Nephron progenitor cell (in vitro differentiated cells): ENCODE results near the gene ERVW-1.

Source experiments
- DNase-seq: peaks from one replicate; pipeline ENCODE4 v3.0.0; 2021
- H3K27ac Mint-ChIP-seq: 2 replicates; pipeline ENCODE4 v1.8.0; 2021; ENCODE audit warnings: mild to moderate bottlenecking, moderate library complexity, mixed read lengths
- H3K27me3 Mint-ChIP-seq: 2 replicates; pipeline ENCODE4 v1.8.0; 2021; ENCODE audit warnings: mild to moderate bottlenecking, low read depth, mixed read lengths; ENCODE audit not compliant: poor library complexity
- H3K36me3 Mint-ChIP-seq: 2 replicates; pipeline ENCODE4 v1.8.0; 2021; ENCODE audit warnings: low read depth, mixed read lengths
- H3K4me1 Mint-ChIP-seq: 2 replicates; pipeline ENCODE4 v1.8.0; 2021; ENCODE audit warnings: mixed read lengths
- H3K4me3 Mint-ChIP-seq: 2 replicates; pipeline ENCODE4 v1.8.0; 2021; ENCODE audit warnings: mild to moderate bottlenecking, moderate library complexity, mixed read lengths
- H3K9me3 Mint-ChIP-seq: 2 replicates; pipeline ENCODE4 v1.8.0; 2021; ENCODE audit warnings: mild to moderate bottlenecking, moderate library complexity, mixed read lengths
- CTCF ChIP-seq: fragments of 200-600 bp; sonication (generic); IDR thresholded peaks from 2 replicates; pipeline ENCODE4 v1.5.0; 2021; ENCODE audit warnings: antibody characterized with exemption

The ERVW-1 gene

GRCh38 chr7:92425311-92425947, 52.3 kb downstream of the ERVW-1 start:
- Mint-ChIP-seq H3K27ac (no peak overlapping the region), H3K4me3 (no peak overlapping the region), H3K4me1 (peaks cover 24% of the 10 kb centered on the region), H3K36me3 (no peaks in the 10 kb centered on the region), H3K9me3 (no peaks in the 10 kb centered on the region), H3K27me3 (peaks cover 2% of the 10 kb centered on the region)
- no peak for TF ChIP-seq CTCF
- peak; percentile 24 for DNase-seq

GRCh38 chr7:92423710-92424131, 54.0 kb downstream of the ERVW-1 start:
- Mint-ChIP-seq H3K36me3 (no peaks in the 10 kb centered on the region), H3K27me3 (peaks cover 6% of the 10 kb centered on the region), H3K9me3 (no peaks in the 10 kb centered on the region), H3K27ac (no peak overlapping the region), H3K4me1 (peaks cover 24% of the 10 kb centered on the region), H3K4me3 (peak overlapping the region; percentile 68)
- TF ChIP-seq CTCF = no peak
- DNase-seq = no peak

- H3K27ac Mint-ChIP-seq = no peak overlapping the region
These were observed 54.8 kb downstream of the ERVW-1 start for GRCh38 chr7:92422926-92423325.

GRCh38 chr7:92421676-92422435, 55.9 kb downstream of the ERVW-1 start:
- Mint-ChIP-seq H3K36me3 (no peaks in the 10 kb centered on the region), H3K27me3 (peaks cover 4% of the 10 kb centered on the region), H3K4me1 (peaks cover 24% of the 10 kb centered on the region), H3K27ac (no peak overlapping the region), H3K9me3 (no peaks in the 10 kb centered on the region), H3K4me3 (no peak overlapping the region)
- TF ChIP-seq CTCF = no peak
- no peak for DNase-seq

More at GRCh38 chr7:92422926-92423325, 54.8 kb downstream of the ERVW-1 start:
- H3K9me3 Mint-ChIP-seq = no peaks in the 10 kb centered on the region
- H3K27me3 Mint-ChIP-seq = peaks cover 6% of the 10 kb centered on the region
- no peak overlapping the region for H3K4me3 Mint-ChIP-seq
- H3K4me1 Mint-ChIP-seq = peaks cover 24% of the 10 kb centered on the region
- H3K36me3 Mint-ChIP-seq = no peaks in the 10 kb centered on the region
- TF ChIP-seq CTCF = no peak
- no peak for DNase-seq
